RWPE1 (cell line): ENCODE measurements around the gene RIPPLY2.
"Not testable (repeated sequence)": the region's sequence is repeated elsewhere in the genome, so short reads cannot be mapped to it uniquely, and the experiment has no call there.

Experiments used
- CTCF ChIA-PET: fragments of 350-600 bp; sonication (Branson Sonifier 250); formaldehyde crosslinking; extraction: SDS; loops from one replicate; lab custom pipeline; 2021; lab: Yijun Ruan, JAX
- POLR2A ChIA-PET: fragments of 400-600 bp; formaldehyde crosslinking; extraction: SDS; loops from one replicate; lab custom pipeline; 2020; ENCODE audit warnings: antibody characterized with exemption; ENCODE audit not compliant: low non-redundant PET; lab: Yijun Ruan, JAX
- DNase-seq: peaks from one replicate; pipeline ENCODE4 v3.0.0; 2012; ENCODE audit warnings: low spot score
- H3K27ac ChIP-seq: fragments of 450-650 bp; 2 replicates; pipeline ENCODE4 v1.5.1; 2017
- TF ChIP-seq, protein P1 (sequence below): fragments of 450-650 bp; conservative IDR thresholded peaks from 2 replicates; pipeline ENCODE4 v1.5.1; 2017; ENCODE audit warnings: low read depth, mild to moderate bottlenecking

Gene RIPPLY2

DNA sequence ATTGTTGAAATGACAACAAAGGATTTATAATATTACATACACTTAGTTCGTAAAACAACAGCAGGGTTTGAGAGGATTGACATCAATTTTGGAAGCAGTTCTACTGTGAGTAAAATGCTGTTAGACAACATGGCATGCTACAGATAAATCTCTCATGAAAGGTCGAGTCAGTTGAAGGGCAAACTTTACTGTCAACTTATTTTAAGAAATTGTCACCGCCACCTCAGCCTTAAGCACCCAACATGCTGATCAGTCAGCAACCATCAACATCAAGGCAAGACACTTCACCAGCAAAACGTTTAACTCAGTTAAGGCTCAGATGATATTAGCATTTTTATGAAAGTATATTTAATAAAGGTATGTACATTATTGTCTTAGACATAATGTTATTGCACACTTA, 37.4 kb downstream of the RIPPLY2 start:
- POLR2A ChIA-PET, result no interaction called here
- H3K27ac ChIP-seq, result no peak overlapping the region
- TF ChIP-seq, protein P1, sequence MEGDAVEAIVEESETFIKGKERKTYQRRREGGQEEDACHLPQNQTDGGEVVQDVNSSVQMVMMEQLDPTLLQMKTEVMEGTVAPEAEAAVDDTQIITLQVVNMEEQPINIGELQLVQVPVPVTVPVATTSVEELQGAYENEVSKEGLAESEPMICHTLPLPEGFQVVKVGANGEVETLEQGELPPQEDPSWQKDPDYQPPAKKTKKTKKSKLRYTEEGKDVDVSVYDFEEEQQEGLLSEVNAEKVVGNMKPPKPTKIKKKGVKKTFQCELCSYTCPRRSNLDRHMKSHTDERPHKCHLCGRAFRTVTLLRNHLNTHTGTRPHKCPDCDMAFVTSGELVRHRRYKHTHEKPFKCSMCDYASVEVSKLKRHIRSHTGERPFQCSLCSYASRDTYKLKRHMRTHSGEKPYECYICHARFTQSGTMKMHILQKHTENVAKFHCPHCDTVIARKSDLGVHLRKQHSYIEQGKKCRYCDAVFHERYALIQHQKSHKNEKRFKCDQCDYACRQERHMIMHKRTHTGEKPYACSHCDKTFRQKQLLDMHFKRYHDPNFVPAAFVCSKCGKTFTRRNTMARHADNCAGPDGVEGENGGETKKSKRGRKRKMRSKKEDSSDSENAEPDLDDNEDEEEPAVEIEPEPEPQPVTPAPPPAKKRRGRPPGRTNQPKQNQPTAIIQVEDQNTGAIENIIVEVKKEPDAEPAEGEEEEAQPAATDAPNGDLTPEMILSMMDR, result no peak
- no peak for DNase-seq
- CTCF ChIA-PET, result interaction anchor here (0.5 kb wide), 1 partner anchor 335 kb away, joined by 3 read pairs; no protein-coding TSS in a partner anchor

DNA sequence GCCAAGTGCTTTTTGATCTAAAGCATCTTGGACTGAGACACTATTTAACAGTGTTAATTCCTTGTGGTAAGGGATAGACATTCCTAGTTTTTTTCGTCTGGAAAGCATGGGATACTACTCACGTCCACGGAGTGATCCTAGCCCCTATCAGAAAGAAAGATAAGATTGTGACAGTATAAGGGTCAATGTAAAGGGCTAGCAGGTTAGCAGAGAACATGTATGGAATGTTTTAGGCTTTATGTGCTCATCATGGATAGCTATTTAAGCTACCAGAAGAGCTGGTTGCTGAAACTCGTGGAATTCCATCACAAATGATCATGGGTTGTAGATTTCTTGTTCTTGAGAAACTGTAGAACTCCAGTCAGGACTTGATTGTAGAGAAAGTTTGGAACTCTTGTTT, 38.4 kb downstream of the RIPPLY2 start:
- CTCF ChIA-PET, result interaction anchor here (0.6 kb wide), 1 partner anchor 333 kb away, joined by 3 read pairs; no protein-coding TSS in a partner anchor
- POLR2A ChIA-PET, result no interaction called here
- H3K27ac ChIP-seq, result no peak overlapping the region
- no peak for DNase-seq
- TF ChIP-seq, protein P1, result no peak

DNA sequence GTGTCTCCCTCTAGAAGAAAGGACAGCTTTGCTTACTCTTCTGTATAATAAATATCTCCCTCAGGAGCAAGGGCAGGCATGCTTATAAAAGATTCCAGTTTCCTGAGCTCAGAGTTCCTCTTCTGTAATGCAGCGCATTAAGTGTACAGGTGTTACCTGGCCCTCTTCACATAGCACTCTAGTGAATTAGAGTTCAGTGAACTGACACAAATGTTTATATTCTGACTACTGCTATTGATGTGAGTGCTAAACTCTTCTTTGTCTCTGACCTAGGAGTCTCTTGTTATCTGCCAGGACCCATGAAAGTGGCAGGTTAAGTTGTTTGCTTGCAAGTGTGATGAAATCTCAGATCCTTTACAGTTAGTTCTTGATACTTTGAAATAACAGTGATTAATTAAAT, 39.9 kb downstream of the RIPPLY2 start:
- H3K27ac ChIP-seq, result no peak overlapping the region
- TF ChIP-seq, protein P1, result no peak
- no peak for DNase-seq
- ChIA-PET CTCF (no interaction called here), POLR2A (no interaction called here)

DNA sequence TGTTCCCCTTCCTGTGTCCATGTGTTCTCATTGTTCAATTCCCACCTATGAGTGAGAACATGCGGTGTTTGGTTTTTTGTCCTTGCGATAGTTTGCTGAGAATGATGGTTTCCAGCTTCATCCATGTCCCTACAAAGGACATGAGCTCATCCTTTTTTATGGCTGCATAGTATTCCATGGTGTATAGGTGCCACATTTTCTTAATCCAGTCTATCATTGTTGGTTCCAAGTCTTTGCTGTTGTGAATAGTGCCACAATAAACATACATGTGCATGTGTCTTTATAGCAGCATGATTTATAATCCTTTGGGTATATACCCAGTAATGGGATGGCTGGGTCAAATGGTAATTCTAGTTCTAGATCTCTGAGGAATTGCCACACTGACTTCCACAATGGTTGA, 43.9 kb downstream of the RIPPLY2 start:
- POLR2A ChIA-PET, H3K27ac ChIP-seq, CTCF ChIA-PET, DNase-seq: not testable (repeated sequence)

DNA sequence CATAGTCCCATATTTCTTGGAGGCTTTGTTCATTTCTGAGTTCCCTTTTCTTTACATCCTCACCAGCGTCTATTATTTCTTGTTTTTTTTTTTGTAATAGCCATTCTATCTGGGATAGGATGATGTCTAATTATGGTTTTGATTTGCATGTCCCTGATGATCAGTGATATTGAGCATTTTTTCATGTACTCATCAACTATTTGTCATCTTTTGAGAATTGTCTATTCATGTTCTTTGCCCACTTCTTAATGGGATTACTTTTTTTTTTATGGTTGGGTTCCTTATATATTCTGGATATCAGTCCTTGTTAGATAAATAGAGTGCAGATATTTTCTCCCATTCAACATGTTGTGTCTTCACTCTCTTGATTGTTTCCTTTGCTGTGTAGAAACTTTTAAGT, 48.5 kb downstream of the RIPPLY2 start:
- TF ChIP-seq, protein P1, result no peak
- ChIA-PET CTCF (no interaction called here), POLR2A (no interaction called here)
- DNase-seq, result no peak
- H3K27ac ChIP-seq, result no peak overlapping the region

DNA sequence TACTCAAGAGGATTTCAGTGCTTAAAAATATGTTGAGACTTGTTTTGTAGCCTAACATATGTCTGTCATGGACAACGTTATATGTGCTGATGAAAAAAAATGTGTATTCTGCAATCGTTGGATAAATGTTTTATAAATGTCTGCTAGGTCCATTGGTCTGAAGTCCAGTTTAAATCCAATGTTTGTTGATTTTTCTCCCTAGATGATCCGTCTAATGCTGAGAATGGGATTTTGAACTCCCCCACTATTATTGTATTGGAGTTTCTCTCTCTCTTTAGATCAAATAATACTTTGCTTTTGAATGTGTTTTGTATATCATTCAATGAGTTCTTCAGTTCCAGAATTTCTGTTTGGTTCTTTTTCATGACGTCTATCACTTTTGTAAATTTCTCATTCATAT, 51.2 kb downstream of the RIPPLY2 start:
- no peak overlapping the region for H3K27ac ChIP-seq
- ChIA-PET CTCF (no interaction called here), POLR2A (no interaction called here)
- no peak for DNase-seq
- TF ChIP-seq, protein P1, result no peak

DNA sequence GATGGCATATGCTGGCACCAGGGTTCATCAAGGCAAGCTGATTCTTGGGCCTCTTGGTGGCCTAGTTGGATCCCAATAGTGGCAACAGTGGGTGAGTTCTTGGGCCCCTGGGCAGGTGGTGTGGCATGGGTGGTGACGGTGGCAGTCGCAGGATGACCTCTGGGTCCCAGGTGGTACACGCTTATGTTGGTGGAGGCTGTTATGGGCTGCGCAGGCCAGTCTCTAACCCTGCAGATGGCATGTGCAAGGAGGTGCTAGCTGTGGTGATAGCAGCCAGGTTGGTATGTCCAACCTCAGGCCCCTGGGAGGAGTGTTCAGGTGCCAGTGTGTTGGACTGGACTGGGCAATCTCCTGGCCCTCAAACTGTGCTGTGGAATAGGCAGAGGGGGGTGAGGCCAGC, 52.5 kb downstream of the RIPPLY2 start:
- no peak overlapping the region for H3K27ac ChIP-seq
- no peak for DNase-seq
- CTCF ChIA-PET, result no interaction called here
- TF ChIP-seq, protein P1, result no peak
- POLR2A ChIA-PET, result no interaction called here
